Measurements from ENCODE around the gene EXOSC3.
A peak's percentile ranks its signal among the peaks of the same experiment; 100 is the strongest.
"Not testable (repeated sequence)": the region's sequence is repeated elsewhere in the genome, so short reads cannot be mapped to it uniquely, and the experiment has no call there.

Gene EXOSC3

DNA sequence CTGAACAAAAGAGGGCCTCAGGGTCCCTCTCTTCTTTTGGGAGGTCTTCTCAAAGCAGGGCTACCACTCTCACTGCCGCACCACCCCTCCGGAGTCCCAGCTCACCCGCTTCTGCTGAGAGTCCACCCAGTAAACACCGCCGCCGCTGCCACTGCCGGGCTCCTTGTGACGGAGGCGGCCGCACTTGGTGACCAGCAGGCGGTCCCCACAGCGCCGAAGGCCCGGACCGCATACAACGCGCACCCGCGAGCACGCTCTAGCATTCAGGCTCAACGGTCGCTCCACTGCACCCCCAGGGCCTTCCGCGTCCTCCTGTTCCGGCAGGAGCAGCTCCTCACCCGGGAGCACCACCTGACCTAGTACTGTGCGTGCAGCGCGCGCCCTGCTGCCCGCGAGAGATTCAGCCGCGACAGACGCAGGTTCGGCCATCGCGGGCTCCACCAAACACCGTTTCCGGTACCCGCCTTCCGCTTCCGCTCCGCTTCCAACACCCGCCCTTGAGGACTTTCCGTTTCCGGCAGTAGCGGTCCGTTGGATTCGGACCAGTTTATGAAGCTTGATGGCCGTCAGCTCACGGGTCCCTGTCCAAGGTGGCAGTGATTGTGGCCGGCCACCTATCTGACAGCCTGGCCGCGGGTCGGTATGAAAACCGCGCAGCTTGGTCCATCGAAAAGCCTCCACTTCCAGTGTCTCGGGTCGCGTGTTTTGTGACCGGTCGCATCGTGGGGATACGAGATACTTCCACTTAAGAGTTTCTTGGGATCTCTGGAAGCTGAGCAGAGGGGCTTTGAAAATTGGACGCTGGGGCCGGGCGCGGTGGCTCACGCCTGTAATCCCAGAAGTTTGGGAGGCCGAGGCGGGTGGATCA lies at the start of gene EXOSC3:
EXOSC3 (minus strand) TSS at position 449 of the 868 bp plus-strand sequence; CDS start at position 429, 20 bp downstream.
- DNase-seq, result peak; percentile 84

DNA sequence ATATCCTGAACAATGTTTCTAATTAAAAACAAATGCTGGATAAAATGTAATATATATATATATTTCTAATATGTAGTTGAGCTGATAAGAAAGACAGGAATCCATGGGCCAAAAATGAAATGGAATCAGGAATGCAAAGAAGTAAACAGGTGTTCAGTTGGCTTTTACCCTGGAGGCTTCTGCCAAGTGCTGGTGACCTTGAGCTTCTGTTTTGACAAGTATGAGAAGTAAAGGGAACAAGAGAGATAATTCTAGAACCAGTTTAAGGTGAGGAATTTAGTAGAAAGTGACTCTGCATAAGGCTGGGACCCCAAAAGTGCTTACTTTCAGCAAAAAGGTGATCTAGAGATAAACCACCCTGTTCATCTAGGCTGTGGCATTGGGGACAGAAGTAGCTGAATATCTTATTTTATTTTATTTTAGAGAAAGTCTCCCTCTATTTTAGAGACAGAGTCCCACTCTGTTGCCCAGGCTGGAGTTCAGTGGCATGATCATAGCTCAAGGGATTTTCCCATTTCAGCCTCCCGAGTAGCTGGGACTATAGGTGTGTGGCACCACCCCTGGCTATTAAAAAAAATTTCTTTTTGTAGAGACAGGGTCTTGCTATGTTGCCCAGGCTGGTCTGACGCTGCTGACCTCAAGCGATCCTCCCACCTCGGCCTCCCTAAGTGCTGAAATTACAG lies 42.8 kb upstream of the EXOSC3 start:
- no peak for DNase-seq

DNA sequence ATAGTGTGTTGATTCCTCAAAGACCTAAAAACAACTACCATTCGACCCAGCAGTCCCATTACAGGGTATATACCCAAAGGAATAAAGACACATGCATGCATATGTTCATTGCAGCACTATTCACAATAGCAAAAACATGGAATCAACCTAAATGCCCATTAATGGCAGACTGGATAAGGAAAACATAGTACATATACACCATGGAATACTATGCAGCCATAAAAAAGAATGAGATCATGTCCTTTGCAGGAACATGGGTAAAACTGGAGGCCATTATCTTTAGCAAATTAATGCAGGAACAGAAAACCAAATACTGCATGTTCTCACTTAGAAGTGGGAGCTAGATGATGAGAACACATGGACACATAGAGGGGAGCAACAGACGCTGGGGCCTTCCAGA lies 40.3 kb upstream of the EXOSC3 start:
- not testable (repeated sequence) for DNase-seq

DNA sequence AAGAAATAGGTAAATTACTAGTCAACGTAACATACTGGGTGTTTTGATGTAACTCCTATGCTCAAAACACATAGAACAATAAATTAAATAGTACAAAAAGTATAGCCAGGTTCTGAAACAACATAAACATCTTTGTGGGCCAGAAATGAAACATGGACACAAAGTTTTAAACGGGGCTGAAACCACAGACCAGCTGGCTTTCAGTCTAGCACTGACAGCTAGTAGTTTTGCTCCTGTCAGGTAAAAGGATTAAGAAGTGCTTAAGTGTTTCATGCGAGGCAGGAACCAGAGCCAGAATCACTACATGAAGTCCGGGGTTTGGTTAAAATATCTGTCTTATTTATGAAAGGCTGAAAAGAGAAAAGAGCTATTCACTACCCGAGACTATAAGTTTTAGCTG lies 35.3 kb upstream of the EXOSC3 start:
- no peak for DNase-seq

DNA sequence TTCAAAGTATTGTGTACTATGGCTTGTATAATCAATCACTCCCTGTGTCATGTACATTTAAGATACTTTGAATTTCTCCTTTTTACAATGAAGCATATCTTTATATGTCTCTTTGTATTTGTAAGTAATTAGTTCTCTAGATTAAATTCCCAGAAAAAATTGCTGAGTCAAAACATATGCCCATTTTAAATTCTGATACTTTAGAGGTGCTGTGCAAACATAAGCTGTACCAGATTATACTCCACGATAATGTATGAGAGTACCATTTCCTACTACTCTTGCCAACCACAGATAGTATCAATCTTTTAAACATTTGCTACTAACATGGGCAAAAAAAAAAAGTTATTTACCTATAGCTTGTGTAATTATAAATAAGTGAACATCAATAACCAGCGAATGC lies 34.0 kb upstream of the EXOSC3 start:
- DNase-seq, result no peak

DNA sequence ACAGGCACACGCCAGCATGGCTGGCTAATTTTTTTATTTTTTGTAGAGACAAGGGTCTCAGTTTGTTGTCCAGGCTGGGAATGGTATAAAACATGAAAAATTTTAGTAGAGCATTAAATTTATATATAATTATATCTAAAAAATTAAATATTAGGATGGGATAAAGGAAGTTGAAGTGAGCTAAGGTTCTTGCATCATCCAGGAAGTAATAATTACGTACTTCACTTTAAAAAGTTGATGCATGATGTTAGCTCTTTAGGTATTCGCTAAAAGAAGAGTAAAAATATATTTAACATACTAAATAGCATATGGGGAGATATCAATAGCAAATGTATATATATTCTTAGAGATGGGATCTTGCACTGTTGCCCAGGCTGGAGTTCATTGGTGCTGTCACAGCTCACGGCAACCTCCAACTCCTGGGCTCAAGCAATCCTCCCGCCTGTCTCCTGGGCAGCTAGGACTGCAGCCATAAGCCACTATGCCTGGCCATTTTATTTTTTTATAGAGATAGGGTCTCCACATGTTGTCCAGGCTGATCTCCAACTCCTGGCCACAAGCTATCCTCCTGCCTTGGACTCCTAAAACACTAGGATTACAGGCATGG lies 28.0 kb upstream of the EXOSC3 start:
- DNase-seq, result no peak

DNA sequence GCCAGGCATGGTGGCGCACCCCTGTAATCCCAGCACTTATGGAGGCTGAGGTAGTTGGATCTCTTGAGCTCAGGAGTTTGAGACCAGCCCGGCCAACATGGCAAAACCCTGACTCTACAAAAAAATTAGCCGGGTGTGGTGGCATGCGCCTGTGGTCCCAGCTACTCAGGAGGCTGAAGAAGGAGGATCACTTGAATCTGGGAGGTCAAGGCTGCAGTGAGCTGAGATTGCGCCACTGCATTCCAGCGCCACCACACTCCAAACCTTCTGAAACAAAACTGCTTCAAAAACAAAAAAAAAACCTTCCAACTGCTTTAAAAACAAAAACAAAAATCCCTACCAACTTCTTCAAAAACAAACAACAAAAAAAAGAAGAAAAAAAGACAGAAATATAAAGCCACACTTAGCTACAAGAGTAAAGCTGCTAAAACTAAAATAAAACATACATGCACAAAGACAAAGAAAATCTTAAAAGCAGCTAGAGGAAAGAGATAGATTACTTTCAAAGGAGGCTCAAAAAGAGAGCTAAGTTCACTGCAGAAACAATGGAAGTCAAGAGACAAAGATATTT lies 27.1 kb upstream of the EXOSC3 start:
- DNase-seq, result no peak

DNA sequence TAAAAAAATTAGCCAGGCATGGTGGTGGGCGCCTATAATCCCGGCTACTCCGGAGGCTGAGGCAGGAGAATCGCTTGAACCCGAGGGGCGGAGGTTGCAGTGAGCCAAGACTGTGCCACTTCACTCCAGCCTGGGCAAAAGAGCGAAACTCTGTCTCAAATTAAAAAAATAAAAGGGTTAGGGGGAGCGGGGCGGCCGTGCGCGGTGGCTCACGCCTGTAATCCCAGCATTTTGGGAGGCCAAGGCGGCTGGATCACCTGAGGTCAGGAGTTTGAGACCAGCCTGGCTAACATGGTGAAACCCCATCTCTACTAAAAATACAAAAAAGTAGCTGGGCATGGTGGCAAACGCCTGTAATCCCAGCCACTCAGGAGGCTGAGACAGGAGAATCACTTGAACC lies 24.8 kb upstream of the EXOSC3 start:
- DNase-seq, result not testable (repeated sequence)

DNA sequence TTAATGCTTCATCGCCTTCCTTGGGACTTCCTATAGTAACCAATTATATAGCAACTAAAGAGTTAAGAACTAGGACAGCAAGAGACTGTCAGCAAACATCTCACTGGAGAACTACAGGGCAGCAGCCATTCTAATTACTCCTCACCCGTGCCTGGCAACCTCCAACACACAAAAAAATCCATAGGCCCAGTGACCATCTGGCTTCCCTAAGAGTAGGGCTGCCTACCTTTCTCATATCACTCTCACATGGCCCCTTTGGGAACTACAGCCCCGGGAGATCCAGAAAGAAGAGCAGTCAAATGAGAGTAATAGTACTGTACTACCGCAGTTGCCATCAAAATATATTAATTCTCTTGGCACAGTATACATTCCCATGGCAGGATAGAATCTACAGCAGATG lies 21.4 kb upstream of the EXOSC3 start:
- DNase-seq, result peak; percentile 90

DNA sequence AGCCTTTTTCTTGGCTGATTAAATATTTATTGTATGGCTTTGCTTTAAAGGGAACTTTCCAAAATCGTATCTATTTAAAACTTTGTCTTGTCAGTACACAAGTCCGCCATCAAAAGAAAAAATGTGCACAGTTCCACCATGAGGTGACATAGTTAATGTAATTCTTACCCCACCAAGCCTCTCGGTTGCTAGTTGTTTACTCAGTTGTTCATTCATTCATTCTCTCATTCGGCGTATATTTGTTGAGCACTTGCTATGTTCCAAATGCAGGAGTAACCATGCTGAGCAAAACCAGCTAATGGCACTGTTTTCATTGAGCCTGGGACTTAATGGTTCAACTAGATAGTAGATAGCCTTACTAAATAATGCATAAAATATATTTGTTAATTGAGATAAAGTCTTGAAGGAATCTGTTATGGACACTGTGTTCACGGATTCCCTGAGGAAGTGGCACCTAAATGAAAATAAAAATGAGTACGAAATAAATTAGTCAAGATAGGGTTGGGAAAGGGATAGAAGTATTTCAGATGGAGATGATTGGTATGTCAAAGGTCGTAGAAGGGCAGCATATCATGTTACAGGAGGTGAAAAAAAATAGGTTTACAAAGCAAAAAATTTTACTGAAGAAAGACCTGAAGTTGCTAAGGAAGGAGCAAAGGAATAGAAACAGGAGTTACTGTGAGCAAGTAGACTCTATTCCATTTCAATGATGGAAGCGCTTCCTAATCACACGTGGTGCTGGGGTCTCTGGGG lies 17.3 kb upstream of the EXOSC3 start:
- DNase-seq, result no peak

DNA sequence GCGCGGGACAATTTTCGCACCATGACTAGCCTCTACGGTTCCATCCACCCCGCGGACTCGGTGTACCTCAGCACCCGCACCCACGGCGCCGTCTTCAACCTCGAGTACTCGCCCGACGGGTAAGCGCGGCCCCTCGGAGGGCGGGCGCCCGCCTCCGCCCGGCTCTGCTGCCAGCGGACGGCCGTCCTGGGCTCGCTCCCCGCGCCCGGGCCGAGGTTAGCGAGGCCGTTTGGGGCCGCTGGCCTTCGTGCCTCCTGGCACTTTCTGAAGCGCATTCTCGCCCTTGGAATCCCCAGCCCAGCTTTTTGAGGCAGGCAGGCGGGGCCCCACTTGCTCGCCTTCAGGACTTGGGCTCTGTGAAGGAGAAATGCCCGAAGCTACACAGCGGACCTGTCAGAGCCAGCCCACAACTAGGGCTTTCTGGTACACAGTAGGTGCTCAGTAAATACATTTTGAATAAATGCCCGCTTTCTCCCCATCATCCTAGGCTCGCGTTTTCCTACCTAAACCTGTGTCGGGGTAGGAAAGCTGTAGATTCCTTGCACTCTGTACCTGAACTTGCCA lies 16.5 kb upstream of the EXOSC3 start:
- DNase-seq, result peak; percentile 1

DNA sequence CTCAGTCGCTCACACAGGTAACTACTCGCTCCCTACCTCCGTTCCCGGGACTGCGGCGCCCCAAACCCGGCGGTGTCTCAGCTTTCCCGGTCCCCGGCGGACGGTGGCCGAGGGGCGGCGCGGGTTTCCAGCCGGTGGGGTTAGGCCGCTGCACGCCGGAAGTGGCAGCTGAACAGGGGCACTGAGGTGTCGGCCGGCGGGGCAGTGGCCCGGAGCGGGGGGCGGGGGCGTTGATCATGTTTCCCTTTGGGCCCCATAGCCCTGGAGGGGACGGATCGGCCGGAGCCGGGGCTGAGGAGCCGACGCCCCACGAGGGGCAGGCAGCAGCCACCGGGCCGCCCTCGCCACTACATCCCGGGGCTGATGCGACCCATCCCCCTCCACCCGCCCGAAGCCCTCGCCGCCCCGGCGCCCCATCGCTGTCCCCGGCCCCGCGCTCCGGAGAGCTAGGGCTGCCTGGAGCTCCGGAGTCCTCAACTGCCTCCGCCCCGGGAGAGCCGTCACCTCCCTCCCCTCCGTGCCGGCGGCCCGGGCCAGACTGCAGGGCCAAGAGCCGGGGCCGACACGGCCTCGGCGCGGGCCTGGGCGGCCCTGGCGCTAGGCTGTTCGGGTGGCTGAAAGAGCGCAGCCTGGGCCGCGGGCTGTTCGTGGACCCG lies 15.9 kb upstream of the EXOSC3 start, which contains the start of gene DCAF10:
DCAF10 (plus strand) TSS at position 167 of the 656 bp plus-strand sequence; CDS start at position 237, 70 bp downstream.
- peak; percentile 72 for DNase-seq

DNA sequence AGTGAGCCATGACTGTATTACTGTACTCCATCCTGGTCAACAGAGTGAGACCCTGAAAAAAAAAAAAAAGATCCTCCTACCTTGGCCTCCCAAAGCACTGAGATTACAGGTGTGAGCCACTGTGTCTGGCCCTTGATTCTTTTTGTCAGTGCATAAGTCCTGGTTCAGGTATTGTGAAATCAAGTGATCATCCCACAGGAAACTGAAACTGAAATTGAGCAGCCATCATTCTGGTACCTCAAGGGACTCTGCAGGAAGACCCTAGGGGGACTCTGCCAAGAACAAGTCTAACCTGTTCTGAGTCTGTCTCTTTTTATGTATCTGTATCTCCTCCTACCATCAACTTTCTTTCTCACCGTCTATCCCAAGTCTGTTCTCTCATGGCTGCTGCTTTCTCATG lies 13.8 kb upstream of the EXOSC3 start:
- DNase-seq, result no peak

DNA sequence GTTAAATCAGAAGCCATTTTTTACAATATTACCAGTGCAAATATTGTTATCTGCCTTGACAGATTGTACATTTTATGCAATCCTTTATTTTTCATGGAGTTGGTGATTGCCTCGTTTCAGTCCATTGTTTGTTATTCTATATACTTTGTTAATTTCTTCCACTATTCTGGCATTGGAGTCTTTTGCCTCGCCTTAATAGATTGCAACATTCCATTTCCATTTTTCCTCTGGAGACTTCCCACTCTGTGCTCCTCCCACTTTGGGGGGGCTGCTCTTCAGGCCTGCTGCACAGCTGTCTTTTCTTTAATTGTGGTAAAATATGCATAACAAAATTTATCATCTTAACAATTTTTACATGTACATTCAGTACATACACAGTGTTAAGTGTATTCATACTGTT lies 11.4 kb upstream of the EXOSC3 start:
- no peak for DNase-seq

DNA sequence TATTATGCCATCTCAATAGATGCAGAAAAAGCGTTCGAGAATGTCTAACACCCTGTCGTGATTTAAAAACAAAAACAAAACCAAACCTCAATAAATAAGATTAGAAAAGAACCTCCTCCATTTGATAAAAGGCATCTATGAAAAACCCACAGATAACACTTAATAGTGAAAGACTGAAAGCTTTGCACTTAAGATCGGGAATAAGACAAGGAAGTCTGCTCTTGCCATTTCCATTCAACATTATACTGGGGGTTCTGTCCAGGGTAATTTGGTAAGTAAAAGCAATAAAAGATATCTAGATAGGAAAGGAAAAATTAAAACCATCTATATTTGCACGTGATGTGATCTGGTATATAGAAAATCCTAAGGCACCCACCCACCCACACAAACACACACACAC lies 7.3 kb upstream of the EXOSC3 start:
- no peak for DNase-seq

DNA sequence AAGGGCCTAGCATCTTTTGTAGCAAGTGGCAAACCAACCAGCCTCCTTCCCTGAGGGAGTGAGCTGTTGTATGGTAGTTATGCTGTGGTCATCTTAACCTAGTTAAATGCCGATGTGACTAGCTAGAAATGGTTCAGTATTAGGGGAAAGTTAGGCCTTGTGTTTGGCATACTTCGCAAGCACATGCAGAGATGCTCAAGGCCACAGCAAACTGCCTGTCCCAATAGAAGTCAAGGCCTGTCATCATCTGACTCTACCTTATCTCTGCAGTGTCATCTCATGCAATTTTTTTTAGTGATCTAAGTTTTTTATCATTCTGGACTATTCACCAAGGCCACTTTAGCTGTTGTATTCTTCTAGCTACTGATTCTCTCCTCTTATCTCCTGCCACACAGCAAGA lies 5.2 kb upstream of the EXOSC3 start:
- DNase-seq, result no peak

DNA sequence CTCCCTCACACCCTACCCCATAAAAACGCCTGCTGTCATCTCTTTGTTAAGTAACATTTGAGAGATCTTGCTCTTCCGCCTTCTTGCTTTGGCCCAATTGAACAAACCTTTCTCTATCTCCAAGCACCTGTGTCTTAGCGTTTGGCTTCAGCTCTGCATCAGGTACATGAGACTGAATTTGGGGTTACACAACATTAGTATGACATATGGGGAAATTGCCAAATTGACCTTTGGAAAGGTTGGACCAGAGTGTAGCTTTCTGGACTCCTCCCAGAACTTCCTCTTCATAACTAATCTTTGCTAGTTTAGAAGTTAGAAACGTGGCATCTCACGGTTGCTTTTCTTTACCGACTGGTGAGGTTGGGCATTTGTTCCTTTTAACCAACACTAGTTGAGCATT lies 3.5 kb upstream of the EXOSC3 start:
- DNase-seq, result no peak

DNA sequence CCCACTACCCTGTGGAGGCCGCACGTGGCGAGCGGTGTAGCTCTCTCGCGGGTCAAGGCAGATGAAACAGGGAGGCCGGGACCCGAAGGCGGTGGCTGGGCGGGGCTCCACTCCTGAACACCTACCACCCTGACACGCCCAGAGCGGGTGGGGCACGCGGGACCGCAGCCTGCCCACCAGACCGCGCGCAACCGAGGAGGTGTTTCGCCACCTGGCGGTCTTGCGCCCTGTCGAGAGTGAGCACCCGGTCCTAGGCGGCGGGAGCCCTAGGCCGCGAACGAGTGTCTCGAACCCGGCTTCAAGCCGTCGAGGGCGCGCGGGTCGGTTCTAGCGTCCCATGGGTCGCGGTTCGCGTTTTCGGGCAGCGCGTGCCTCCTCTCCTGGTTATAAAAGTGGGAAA lies 2.2 kb upstream of the EXOSC3 start:
- DNase-seq, result no peak

DNA sequence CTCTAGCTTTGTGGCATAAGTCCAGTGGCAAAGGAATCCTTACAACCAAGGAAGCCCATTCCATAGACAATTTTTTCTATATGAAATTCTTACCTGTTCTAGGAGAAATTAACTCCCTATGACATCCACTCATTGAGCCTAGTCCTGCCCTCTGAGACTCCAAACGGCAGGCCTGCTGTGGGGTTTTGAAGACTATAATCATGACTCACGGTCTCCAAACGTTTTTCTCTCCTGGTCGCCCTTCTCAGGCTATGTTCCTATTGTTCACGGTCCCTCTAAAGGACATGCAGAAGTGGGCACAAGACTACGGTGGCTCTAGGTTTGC lies 611 bp downstream of the EXOSC3 start:
- no peak for DNase-seq

DNA sequence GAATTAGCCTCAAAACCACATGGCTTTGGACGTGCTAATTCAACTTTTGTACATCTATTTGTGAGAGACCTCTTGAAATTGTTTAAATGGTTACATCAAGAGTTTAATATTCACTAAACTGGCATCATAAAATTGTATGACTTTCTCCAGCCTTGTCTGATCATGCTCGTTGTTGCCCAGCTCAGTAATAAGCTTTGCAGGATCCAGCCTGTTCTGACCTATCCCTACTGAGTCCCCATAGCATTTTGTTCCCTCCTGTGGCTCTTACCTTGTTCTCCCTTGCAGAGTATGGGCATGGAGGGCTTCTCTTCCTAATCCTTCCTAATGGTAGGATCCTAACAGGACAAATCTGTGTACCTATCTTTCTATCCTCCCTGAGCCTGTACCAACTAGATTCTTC lies 6.3 kb downstream of the EXOSC3 start:
- DNase-seq, result no peak

DNA sequence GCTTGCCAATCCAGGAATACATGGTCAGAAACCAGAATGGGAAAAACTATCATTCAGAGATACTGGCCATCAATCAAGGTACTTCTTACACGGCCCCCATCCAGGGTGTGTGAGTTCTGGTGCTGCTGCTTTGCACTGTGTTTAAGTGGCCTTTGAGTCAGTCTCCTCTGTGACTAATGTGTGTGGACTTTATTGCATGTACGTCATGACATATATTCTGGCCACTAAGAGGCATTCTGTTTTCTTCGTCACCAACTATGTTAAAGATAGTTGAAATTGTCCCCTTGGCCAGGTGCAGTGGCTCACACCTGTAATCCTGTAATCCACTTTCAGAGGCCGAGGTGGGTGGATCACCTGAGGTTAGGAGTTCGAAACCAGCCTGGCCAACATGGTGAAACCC lies 8.5 kb downstream of the EXOSC3 start:
- no peak for DNase-seq
